Iris pigment epithelial cell (primary cell): ENCODE measurements around the gene RBBP4.
"Not testable (repeated sequence)": the region's sequence is repeated elsewhere in the genome, so short reads cannot be mapped to it uniquely, and the experiment has no call there.

Experiments
- DNase-seq: peaks from one replicate; pipeline ENCODE4 v3.0.0-alpha.2; 2011; ENCODE audit warnings: low read depth

Gene RBBP4

GRCh38 chr1:32650752-32651460 lies at the start of gene RBBP4:
Gene RBBP4, plus strand, starts transcription at chr1:32651208. Its CDS starts 99 bp downstream, at chr1:32651307.
- DNase-seq: peak; percentile 97

- DNase-seq: no peak
Observed at GRCh38 chr1:32605711-32606424, 45.1 kb upstream of the RBBP4 start.

- no peak for DNase-seq
Observed at GRCh38 chr1:32606565-32607371, 44.2 kb upstream of the RBBP4 start.

- no peak for DNase-seq
Observed at GRCh38 chr1:32609180-32609579, 41.8 kb upstream of the RBBP4 start.

- no peak for DNase-seq
Observed at GRCh38 chr1:32611859-32612188, 39.2 kb upstream of the RBBP4 start.

GRCh38 chr1:32612189-32612881 lies 38.7 kb upstream of the RBBP4 start:
- peak; percentile 83 for DNase-seq

GRCh38 chr1:32613472-32613871 lies 37.5 kb upstream of the RBBP4 start:
- no peak for DNase-seq

GRCh38 chr1:32618673-32619221 lies 32.3 kb upstream of the RBBP4 start:
- DNase-seq: no peak

GRCh38 chr1:32619701-32620485 lies 31.1 kb upstream of the RBBP4 start:
- peak; percentile 21 for DNase-seq

- no peak for DNase-seq
Observed at GRCh38 chr1:32622205-32622604, 28.8 kb upstream of the RBBP4 start.

GRCh38 chr1:32622806-32623681 lies 28.0 kb upstream of the RBBP4 start:
- DNase-seq: peak; percentile 56

GRCh38 chr1:32623775-32624174 lies 27.2 kb upstream of the RBBP4 start:
- DNase-seq: no peak

GRCh38 chr1:32626176-32626575 lies 24.8 kb upstream of the RBBP4 start:
- no peak for DNase-seq

- DNase-seq: peak; percentile 16
Observed at GRCh38 chr1:32627596-32628162, 23.3 kb upstream of the RBBP4 start.

- DNase-seq: not testable (repeated sequence)
Observed at GRCh38 chr1:32630173-32630572, 20.8 kb upstream of the RBBP4 start.

- DNase-seq: no peak
Observed at GRCh38 chr1:32632829-32633228, 18.2 kb upstream of the RBBP4 start.

- no peak for DNase-seq
Observed at GRCh38 chr1:32635508-32636277, 15.3 kb upstream of the RBBP4 start.

- DNase-seq: no peak
Observed at GRCh38 chr1:32636914-32637645, 13.9 kb upstream of the RBBP4 start.
